HEK293T (cell line): ENCODE data around the gene TMC8.
A peak's percentile ranks its signal among the peaks of the same experiment; 100 is the strongest.

Experiments used
- CTCF ChIA-PET: fragments of 350-600 bp; formaldehyde crosslinking; extraction: SDS; loops from one replicate; lab custom pipeline; 2021; ENCODE audit warnings: antibody characterized with exemption, inconsistent platforms; lab: Yijun Ruan, JAX
- POLR2A ChIA-PET: fragments of 350-600 bp; formaldehyde crosslinking; extraction: SDS; loops from one replicate; lab custom pipeline; 2020; ENCODE audit warnings: antibody characterized with exemption, inconsistent platforms; lab: Yijun Ruan, JAX
- DNase-seq: peaks from one replicate; pipeline ENCODE4 v3.0.0; 2012; ENCODE audit warnings: mixed read lengths; ENCODE audit errors: extremely low spot score
- ARNT ChIP-seq: fragments of 450-650 bp; IDR thresholded peaks from 2 replicates; pipeline ENCODE4 v1.6.1; 2017; ENCODE audit warnings: mild to moderate bottlenecking
- BHLHE40 ChIP-seq: fragments of 450-650 bp; IDR thresholded peaks from 2 replicates; pipeline ENCODE4 v1.6.1; 2016; ENCODE audit warnings: mild to moderate bottlenecking, moderate library complexity, borderline replicate concordance
- CTBP1 ChIP-seq: fragments of 450-650 bp; IDR thresholded peaks from 2 replicates; pipeline ENCODE4 v1.6.1; 2016; ENCODE audit warnings: borderline replicate concordance
- ELF4 ChIP-seq: fragments of 450-650 bp; IDR thresholded peaks from 2 replicates; pipeline ENCODE4 v1.6.1; 2017; ENCODE audit warnings: antibody characterized with exemption
- FOXA1 ChIP-seq: fragments of 450-650 bp; IDR thresholded peaks from 2 replicates; pipeline ENCODE4 v1.6.1; 2016; ENCODE audit warnings: mild to moderate bottlenecking
- FOXK2 ChIP-seq: fragments of 450-650 bp; IDR thresholded peaks from 2 replicates; pipeline ENCODE4 v1.6.1; 2016; ENCODE audit warnings: mild to moderate bottlenecking
- FOXM1 ChIP-seq: fragments of 450-650 bp; IDR thresholded peaks from 2 replicates; pipeline ENCODE4 v1.6.1; 2017; ENCODE audit warnings: mild to moderate bottlenecking, borderline replicate concordance
- HDGF ChIP-seq: fragments of 450-650 bp; IDR thresholded peaks from 2 replicates; pipeline ENCODE4 v1.6.1; 2017; ENCODE audit warnings: antibody characterized with exemption, borderline replicate concordance
- L3MBTL2 ChIP-seq: fragments of 450-650 bp; conservative IDR thresholded peaks from 2 replicates; pipeline ENCODE4 v1.6.1; 2016; ENCODE audit warnings: mild to moderate bottlenecking
- LEF1 ChIP-seq: fragments of 450-650 bp; IDR thresholded peaks from 2 replicates; pipeline ENCODE4 v1.6.1; 2017; ENCODE audit warnings: mild to moderate bottlenecking, borderline replicate concordance
- NFRKB ChIP-seq: fragments of 450-650 bp; IDR thresholded peaks from 2 replicates; pipeline ENCODE4 v1.6.1; 2016; ENCODE audit warnings: mild to moderate bottlenecking, moderate library complexity
- PKNOX1 ChIP-seq: fragments of 450-650 bp; IDR thresholded peaks from 2 replicates; pipeline ENCODE4 v1.6.1; 2016
- SP1 ChIP-seq: fragments of 450-650 bp; IDR thresholded peaks from 2 replicates; pipeline ENCODE4 v1.6.1; 2017
- SUZ12 ChIP-seq: fragments of 450-650 bp; IDR thresholded peaks from 2 replicates; pipeline ENCODE4 v1.6.1; 2016; ENCODE audit warnings: mild to moderate bottlenecking
- TARDBP ChIP-seq: fragments of 450-650 bp; IDR thresholded peaks from 2 replicates; pipeline ENCODE4 v1.6.1; 2016
- ZNF384 ChIP-seq: fragments of 450-650 bp; IDR thresholded peaks from 2 replicates; pipeline ENCODE4 v1.6.1; 2016

Gene TMC8

GRCh38 chr17:78174346-78174869 lies 43.8 kb downstream of the TMC8 start:
- ChIA-PET CTCF (no interaction called here), POLR2A (interaction anchor here (1.1 to 3.4 kb wide), 4 partner anchors 11 to 35 kb away, joined by 3 to 24 read pairs (median 6); partner anchors contain the start of genes AFMID and TK1)

GRCh38 chr17:78174870-78175642 lies 44.5 kb downstream of the TMC8 start:
- no peak for TF ChIP-seq ZNF384
- TF ChIP-seq BHLHE40: no peak
- TF ChIP-seq SUZ12: no peak
- no peak for TF ChIP-seq NFRKB
- no peak for TF ChIP-seq ARNT
- no peak for TF ChIP-seq PKNOX1
- no peak for TF ChIP-seq FOXK2
- TF ChIP-seq TARDBP: no peak
- TF ChIP-seq SP1: no peak
- no peak for TF ChIP-seq HDGF
- no peak for TF ChIP-seq LEF1
- TF ChIP-seq FOXA1: no peak
- no peak for TF ChIP-seq FOXM1
- no peak for TF ChIP-seq CTBP1
- TF ChIP-seq ELF4: no peak
- TF ChIP-seq L3MBTL2: no peak
- ChIA-PET CTCF (interaction anchor here (1.3 kb wide), 1 partner anchor 36 kb away, joined by 3 read pairs; no protein-coding TSS in a partner anchor), POLR2A (interaction anchor here (1.1 to 3.4 kb wide), 2 partner anchors 11 kb away, joined by 3 to 24 read pairs; partner anchors contain the start of genes AFMID and TK1)
- no peak for DNase-seq

More at GRCh38 chr17:78174346-78174869, 43.8 kb downstream of the TMC8 start:
- DNase-seq: no peak
- TF ChIP-seq FOXM1: no peak
- no peak for TF ChIP-seq L3MBTL2
- TF ChIP-seq CTBP1: no peak
- no peak for TF ChIP-seq NFRKB
- no peak for TF ChIP-seq ELF4
- no peak for TF ChIP-seq HDGF
- no peak for TF ChIP-seq FOXK2
- TF ChIP-seq FOXA1: no peak
- TF ChIP-seq PKNOX1: no peak
- no peak for TF ChIP-seq BHLHE40
- no peak for TF ChIP-seq TARDBP
- no peak for TF ChIP-seq SP1
- no peak for TF ChIP-seq ARNT
- no peak for TF ChIP-seq LEF1
- TF ChIP-seq SUZ12: no peak
- no peak for TF ChIP-seq ZNF384

- ChIA-PET POLR2A (interaction anchor here (1.0 to 3.4 kb wide), 2 partner anchors 10 to 64 kb away, joined by 3 to 24 read pairs; partner anchors contain the start of genes AFMID and TK1), CTCF (interaction anchor here (1.3 to 1.4 kb wide), 3 partner anchors 36 to 90 kb away, joined by 3 to 15 read pairs (median 3); no protein-coding TSS in a partner anchor)
- DNase-seq: no peak
- TF ChIP-seq SUZ12 (no peak), ARNT (no peak), ELF4 (no peak), FOXK2 (no peak), HDGF (no peak)
These were observed 45.0 kb downstream of the TMC8 start for GRCh38 chr17:78175643-78175981.

- TF ChIP-seq CTBP1: no peak
- no peak for TF ChIP-seq LEF1
- no peak for TF ChIP-seq ZNF384
- TF ChIP-seq ARNT: no peak
- TF ChIP-seq SUZ12: no peak
- TF ChIP-seq FOXK2: no peak
- no peak for TF ChIP-seq FOXM1
- no peak for TF ChIP-seq L3MBTL2
- no peak for TF ChIP-seq TARDBP
- TF ChIP-seq BHLHE40: no peak
- no peak for TF ChIP-seq SP1
- TF ChIP-seq FOXA1: no peak
- CTCF ChIA-PET: interaction anchor here (0.5 to 1.4 kb wide), 8 partner anchors 8 to 1477 kb away, joined by 3 to 20 read pairs (median 3); partner anchors contain the start of genes AFMID and TK1
- POLR2A ChIA-PET: interaction anchor here (0.6 to 1.4 kb wide), 4 partner anchors 9 to 65 kb away, joined by 3 to 4 read pairs (median 3); partner anchors contain the start of genes AFMID and TK1
- DNase-seq: peak; percentile 82
These were observed 46.0 kb downstream of the TMC8 start for GRCh38 chr17:78176548-78177025.

- POLR2A ChIA-PET: no interaction called here
- CTCF ChIA-PET: no interaction called here
- no peak for DNase-seq
- TF ChIP-seq ARNT (no peak), BHLHE40 (no peak), ZNF384 (no peak), FOXA1 (no peak), NFRKB (no peak), TARDBP (no peak), FOXK2 (no peak), SUZ12 (no peak), FOXM1 (no peak), PKNOX1 (no peak), SP1 (no peak), L3MBTL2 (no peak), LEF1 (no peak), HDGF (no peak), ELF4 (no peak), CTBP1 (no peak)
These were observed 48.8 kb downstream of the TMC8 start for GRCh38 chr17:78179372-78179771.

- no peak for TF ChIP-seq HDGF
- TF ChIP-seq FOXM1: no peak
- TF ChIP-seq BHLHE40: no peak
- no peak for TF ChIP-seq TARDBP
- no peak for TF ChIP-seq NFRKB
- no peak for TF ChIP-seq SP1
- no peak for TF ChIP-seq LEF1
- no peak for TF ChIP-seq SUZ12
- no peak for TF ChIP-seq ELF4
- TF ChIP-seq ARNT: no peak
- no peak for TF ChIP-seq FOXK2
- TF ChIP-seq L3MBTL2: no peak
- TF ChIP-seq FOXA1: no peak
- CTCF ChIA-PET: no interaction called here
- no peak for DNase-seq
- POLR2A ChIA-PET: interaction anchor here (1.3 kb wide), 1 partner anchor 11 kb away, joined by 4 read pairs; no protein-coding TSS in a partner anchor
These were observed 49.5 kb downstream of the TMC8 start for GRCh38 chr17:78180083-78180482.
